ENCODE measurements around the gene FOXP4. TPM values are rescaled to one million over a fixed set of nuclear protein-coding genes. Genes with fewer than 3 reads are reported as not detected.

FOXP4 gene
- polyA plus RNA-seq, 1 of the 3 experiments (the other 2 are of a cell fraction), result 7.3 TPM

GRCh38 chr6:41621802-41622201 lies 75.6 kb downstream of the FOXP4 start (continued):
- TF ChIP-seq EP300 (IDR thresholded peaks at IDR 0.05; ENCODE audit: borderline replicate concordance in 1 of 2, low read depth in 1 of 2, low read length in 1 of 2), result no peak
- TF ChIP-seq FOXJ3 (CRISPR knock-in tag; IDR thresholded peaks at IDR 0.05), result no peak
- TF ChIP-seq TEAD4 (IDR thresholded peaks at IDR 0.05; ENCODE audit: borderline replicate concordance, insufficient read depth), result no peak

DNA sequence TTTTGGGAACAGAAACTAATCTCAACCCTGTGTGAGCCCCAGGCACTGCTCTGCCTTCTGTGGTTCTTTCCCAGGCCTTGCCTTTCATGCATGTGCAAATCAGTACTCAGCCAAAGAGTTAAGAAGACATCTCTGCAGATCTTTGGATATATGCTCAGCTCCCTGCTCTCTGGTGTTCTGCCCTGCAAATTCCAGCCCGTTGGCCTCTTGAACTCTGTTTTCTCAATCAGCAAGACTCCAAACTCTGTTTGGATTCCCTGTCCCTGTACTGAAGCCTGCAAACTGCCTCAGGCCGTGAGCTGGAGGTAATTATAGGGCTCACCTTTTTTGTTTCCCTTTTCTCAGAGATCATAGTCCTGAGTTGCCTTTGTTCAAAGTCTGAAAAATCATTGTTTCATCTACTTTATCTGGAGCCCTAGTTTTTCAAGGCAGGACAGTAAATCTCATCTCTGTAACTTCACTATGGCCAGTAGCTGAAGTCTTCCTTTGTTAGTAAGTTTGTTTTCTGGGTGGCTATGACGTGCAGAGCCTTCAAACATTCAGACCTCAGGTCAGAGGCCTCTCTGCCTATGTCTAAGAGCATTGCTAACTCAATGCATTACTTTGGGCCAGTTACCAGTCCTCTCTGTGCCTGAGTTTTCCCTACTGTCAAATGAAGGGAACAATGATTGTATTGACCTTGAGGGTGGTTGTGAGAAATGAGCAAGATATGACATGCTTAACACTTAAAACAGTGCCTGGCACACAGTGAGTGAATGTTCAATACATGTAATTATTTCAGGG lies 76.2 kb downstream of the FOXP4 start:
- no peak for DNase-seq
- 21% methylated on average over 3 of the region's 3 CpGs for WGBS (ENCODE audit: low lambda C conversion rate)
- TF ChIP-seq GATA2 (CRISPR knock-in tag; IDR thresholded peaks at IDR 0.05), result no peak
- TF ChIP-seq GABPA (IDR thresholded peaks at IDR 0.05; ENCODE audit: low read depth), result no peak
- no peak for TF ChIP-seq RAD21 (IDR thresholded peaks at IDR 0.05; ENCODE audit: low read length)
- TF ChIP-seq EZH2phosphoT487 (IDR thresholded peaks at IDR 0.05; ENCODE audit: borderline replicate concordance, low read depth), result no peak
- TF ChIP-seq JUND (IDR thresholded peaks at IDR 0.05), result no peak
- TF ChIP-seq NRF1 (IDR thresholded peaks at IDR 0.05; ENCODE audit: low read depth, low read length), result no peak
- TF ChIP-seq TAF1 (IDR thresholded peaks at IDR 0.05; ENCODE audit: borderline replicate concordance, low read depth, low read length), result no peak
- TF ChIP-seq MXI1 (IDR thresholded peaks at IDR 0.05; ENCODE audit: low read depth, low read length), result no peak
- TF ChIP-seq, protein P1, sequence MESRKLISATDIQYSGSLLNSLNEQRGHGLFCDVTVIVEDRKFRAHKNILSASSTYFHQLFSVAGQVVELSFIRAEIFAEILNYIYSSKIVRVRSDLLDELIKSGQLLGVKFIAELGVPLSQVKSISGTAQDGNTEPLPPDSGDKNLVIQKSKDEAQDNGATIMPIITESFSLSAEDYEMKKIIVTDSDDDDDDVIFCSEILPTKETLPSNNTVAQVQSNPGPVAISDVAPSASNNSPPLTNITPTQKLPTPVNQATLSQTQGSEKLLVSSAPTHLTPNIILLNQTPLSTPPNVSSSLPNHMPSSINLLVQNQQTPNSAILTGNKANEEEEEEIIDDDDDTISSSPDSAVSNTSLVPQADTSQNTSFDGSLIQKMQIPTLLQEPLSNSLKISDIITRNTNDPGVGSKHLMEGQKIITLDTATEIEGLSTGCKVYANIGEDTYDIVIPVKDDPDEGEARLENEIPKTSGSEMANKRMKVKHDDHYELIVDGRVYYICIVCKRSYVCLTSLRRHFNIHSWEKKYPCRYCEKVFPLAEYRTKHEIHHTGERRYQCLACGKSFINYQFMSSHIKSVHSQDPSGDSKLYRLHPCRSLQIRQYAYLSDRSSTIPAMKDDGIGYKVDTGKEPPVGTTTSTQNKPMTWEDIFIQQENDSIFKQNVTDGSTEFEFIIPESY (IDR thresholded peaks at IDR 0.05; ENCODE audit: borderline replicate concordance, low read depth), result no peak
- TF ChIP-seq CTCF (IDR thresholded peaks at IDR 0.05), result no peak
- H3F3A ChIP-seq (replicated peaks; ENCODE audit: insufficient read depth), result no peaks in the 10 kb centered on the region
- no peak overlapping the region for H3K9ac ChIP-seq
- H3K27me3 ChIP-seq (ENCODE audit: insufficient read depth), result no peaks in the 10 kb centered on the region
- no peaks in the 10 kb centered on the region for H3K36me3 ChIP-seq (replicated peaks in 1 of 2; ENCODE audit: control insufficient read depth in 1 of 2, insufficient read depth in 2 of 2, low read length in 1 of 2)
- no peak overlapping the region for H3K4me3 ChIP-seq (ENCODE audit: low read depth in 2 of 2, low read length in 1 of 2)
- no peak overlapping the region for H3K4me2 ChIP-seq
- H3K9me3 ChIP-seq, result no peaks in the 10 kb centered on the region
- H3K79me2 ChIP-seq (ENCODE audit: insufficient read depth), result no peaks in the 10 kb centered on the region
- H2AFZ ChIP-seq (ENCODE audit: low read depth), result no peak overlapping the region
- peaks cover 0 to 3% of the 10 kb centered on the region in 2 experiments; a peak in 2 of 4 replicates for H3K4me1 ChIP-seq (ENCODE audit: control insufficient read depth in 1 of 2, insufficient read depth in 2 of 2, low read depth in 1 of 2, low read length in 1 of 2)
- ChIA-PET POLR2A (no interaction called here), CTCF (no interaction called here)
- no peak overlapping the region for H3K27ac ChIP-seq (ENCODE audit: low read depth in 2 of 2, low read length in 1 of 2)
- H4K20me1 ChIP-seq (ENCODE audit: insufficient read depth), result no peaks in the 10 kb centered on the region
- no peaks in the 10 kb centered on the region for H3K9me2 ChIP-seq
